HepG2 (cell line): ENCODE results near the gene PHKB. TPM values are rescaled to one million over a fixed set of nuclear protein-coding genes. Genes with fewer than 3 reads are reported as not detected.

Experiments used
- EZH2 ChIP-seq: conservative IDR thresholded peaks from 2 replicates; pipeline ENCODE4 v1.6.1; 2012; ENCODE audit warnings: mild to moderate bottlenecking, low read depth, low read length, moderate library complexity
- FIP1L1 ChIP-seq: fragments of 200-400 bp; formaldehyde crosslinking; IDR thresholded peaks from 2 replicates; pipeline ENCODE4 v1.6.1; 2018; ENCODE audit warnings: low read depth, mild to moderate bottlenecking, low read length, moderate library complexity, borderline replicate concordance; ENCODE audit not compliant: insufficient read depth
- FOXJ3 ChIP-seq: sonication (generic); formaldehyde crosslinking; IDR thresholded peaks from 2 replicates; pipeline ENCODE4 v1.4.0; 2020; ENCODE audit warnings: missing genetic modification reagents, mild to moderate bottlenecking, borderline replicate concordance
- GATA4 ChIP-seq: sonication (generic); IDR thresholded peaks from 2 replicates; pipeline ENCODE4 v1.6.1; 2016; ENCODE audit warnings: antibody characterized with exemption, low read depth, borderline replicate concordance
- GMEB2 ChIP-seq: IDR thresholded peaks from 2 replicates; pipeline ENCODE4 v1.6.1; 2016; ENCODE audit warnings: missing biosample characterization, missing genetic modification reagents, low read depth
- MZF1 ChIP-seq: sonication (generic); formaldehyde crosslinking; IDR thresholded peaks from 2 replicates; pipeline ENCODE4 v1.8.1; 2023; ENCODE audit warnings: mild to moderate bottlenecking, missing genetic modification reagents, borderline replicate concordance
- NAIF1 ChIP-seq: sonication (generic); formaldehyde crosslinking; IDR thresholded peaks from 2 replicates; pipeline ENCODE4 v1.5.0; 2020; ENCODE audit warnings: mild to moderate bottlenecking, missing genetic modification reagents, borderline replicate concordance
- NONO ChIP-seq, 2 experiments: fragments of 450-650 bp in 1 of 2; sonication (generic) in 1 of 2; formaldehyde crosslinking in 1 of 2; IDR thresholded peaks in 1 of 2; conservative IDR thresholded peaks in 1 of 2; 2 replicates each; pipeline versions ENCODE4 v1.6.1 to v1.8.0; 2017 to 2022; ENCODE audit warnings: mild to moderate bottlenecking in 1 of 2, missing genetic modification reagents in 1 of 2, moderate library complexity in 1 of 2
- NR2C2 ChIP-seq: sonication (generic); formaldehyde crosslinking; IDR thresholded peaks from 2 replicates; pipeline ENCODE4 v1.4.0; 2020; ENCODE audit warnings: missing genetic modification reagents, mild to moderate bottlenecking, moderate library complexity, borderline replicate concordance
- RELA ChIP-seq: sonication (generic); formaldehyde crosslinking; IDR thresholded peaks from 2 replicates; pipeline ENCODE4 v1.4.0; 2020; ENCODE audit warnings: missing genetic modification reagents
- ZC3H13 ChIP-seq: sonication (generic); formaldehyde crosslinking; IDR thresholded peaks from 2 replicates; pipeline ENCODE4 v1.8.1; 2023; ENCODE audit warnings: mild to moderate bottlenecking, missing genetic modification reagents, moderate library complexity
- ZFYVE20 ChIP-seq: sonication (generic); formaldehyde crosslinking; IDR thresholded peaks from 2 replicates; pipeline ENCODE4 v1.8.0; 2023; ENCODE audit warnings: low read depth, mild to moderate bottlenecking, moderate library complexity, missing genetic modification reagents, borderline replicate concordance
- ZNF121 ChIP-seq: sonication (generic); formaldehyde crosslinking; IDR thresholded peaks from 2 replicates; pipeline ENCODE4 v1.5.0; 2020; ENCODE audit warnings: mild to moderate bottlenecking, missing genetic modification reagents
- ZNF275 ChIP-seq: sonication (generic); formaldehyde crosslinking; IDR thresholded peaks from 2 replicates; pipeline ENCODE4 v1.8.0; 2022; ENCODE audit warnings: missing genetic modification reagents, mild to moderate bottlenecking, inconsistent platforms, borderline replicate concordance
- ZNF343 ChIP-seq: sonication (generic); formaldehyde crosslinking; IDR thresholded peaks from 2 replicates; pipeline ENCODE4 v1.4.0; 2020; ENCODE audit warnings: mild to moderate bottlenecking, missing genetic modification reagents
- ZNF552 ChIP-seq: sonication (generic); formaldehyde crosslinking; IDR thresholded peaks from 2 replicates; pipeline ENCODE4 v1.9.0; 2022; ENCODE audit warnings: missing genetic modification reagents, mild to moderate bottlenecking, borderline replicate concordance
- ZNF567 ChIP-seq: sonication (generic); formaldehyde crosslinking; IDR thresholded peaks from 2 replicates; pipeline ENCODE4 v1.8.1; 2023; ENCODE audit warnings: mild to moderate bottlenecking, missing genetic modification reagents, borderline replicate concordance
- ZNF678 ChIP-seq: sonication (generic); formaldehyde crosslinking; IDR thresholded peaks from 2 replicates; pipeline ENCODE4 v1.4.0; 2020; ENCODE audit warnings: mild to moderate bottlenecking, missing genetic modification reagents
- ZNF7 ChIP-seq: IDR thresholded peaks from 2 replicates; pipeline ENCODE4 v1.6.1; 2016; ENCODE audit warnings: missing biosample characterization, missing genetic modification reagents
- ZNF713 ChIP-seq: sonication (generic); formaldehyde crosslinking; IDR thresholded peaks from 2 replicates; pipeline ENCODE4 v1.4.0; 2020; ENCODE audit warnings: mild to moderate bottlenecking, missing genetic modification reagents
- ZNF766 ChIP-seq: sonication (generic); formaldehyde crosslinking; IDR thresholded peaks from 2 replicates; pipeline ENCODE4 v1.5.0; 2020; ENCODE audit warnings: missing genetic modification reagents, borderline replicate concordance
- polyA plus RNA-seq, 8 experiments: library from polyadenylated mRNA; depleted of rRNA in 3 of 8; stranded (reverse) in 7 of 8; unstranded in 1 of 8; fragments of >200 nt; fragmentation: Illumina TruSeq in 4 of 8; extraction: Trizol in 4 of 8; gene quantifications; 2 replicates each; pipeline versions ENCODE4 v1.2.1 to v1.2.3, GENCODE V29; 2011 to 2016; ENCODE audit warnings: low read depth in 4 of 8, missing spikeins in 1 of 8, mixed read lengths in 1 of 8; ENCODE audit not compliant: insufficient read depth in 1 of 8
- total RNA-seq, 5 experiments: library from RNA; depleted of rRNA; stranded (reverse); fragments of >200 nt; fragmentation: Illumina TruSeq; extraction: Trizol; gene quantifications; 2 replicates each; pipeline ENCODE4 v1.2.3, GENCODE V29; 2016; ENCODE audit warnings: low read depth in 1 of 5
- TF ChIP-seq, protein P1 (sequence below): sonication (generic); formaldehyde crosslinking; conservative IDR thresholded peaks from 2 replicates; pipeline ENCODE4 v1.8.1; 2023; ENCODE audit warnings: missing genetic modification reagents
- TF ChIP-seq, protein P2 (sequence below): sonication (generic); formaldehyde crosslinking; IDR thresholded peaks from 2 replicates; pipeline ENCODE4 v1.8.1; 2023; ENCODE audit warnings: missing genetic modification reagents, inconsistent platforms, borderline replicate concordance
- TF ChIP-seq, protein P3 (sequence below): sonication (generic); formaldehyde crosslinking; IDR thresholded peaks from 2 replicates; pipeline ENCODE4 v1.4.0; 2020; ENCODE audit warnings: missing genetic modification reagents

The PHKB gene
- total and polyA plus RNA-seq, 2 of the 13 experiments (the other 11 are each of a cell fraction or from before 2014, with no cell fraction given) = 66.0 to 80.8 TPM

- TF ChIP-seq GMEB2 = no peak
- no peak for TF ChIP-seq EZH2
- TF ChIP-seq, protein P1, sequence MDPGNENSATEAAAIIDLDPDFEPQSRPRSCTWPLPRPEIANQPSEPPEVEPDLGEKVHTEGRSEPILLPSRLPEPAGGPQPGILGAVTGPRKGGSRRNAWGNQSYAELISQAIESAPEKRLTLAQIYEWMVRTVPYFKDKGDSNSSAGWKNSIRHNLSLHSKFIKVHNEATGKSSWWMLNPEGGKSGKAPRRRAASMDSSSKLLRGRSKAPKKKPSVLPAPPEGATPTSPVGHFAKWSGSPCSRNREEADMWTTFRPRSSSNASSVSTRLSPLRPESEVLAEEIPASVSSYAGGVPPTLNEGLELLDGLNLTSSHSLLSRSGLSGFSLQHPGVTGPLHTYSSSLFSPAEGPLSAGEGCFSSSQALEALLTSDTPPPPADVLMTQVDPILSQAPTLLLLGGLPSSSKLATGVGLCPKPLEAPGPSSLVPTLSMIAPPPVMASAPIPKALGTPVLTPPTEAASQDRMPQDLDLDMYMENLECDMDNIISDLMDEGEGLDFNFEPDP (CRISPR knock-in tag) = no peak
- TF ChIP-seq FIP1L1 = no peak
- no peak for TF ChIP-seq ZNF713
- TF ChIP-seq ZNF121 (CRISPR knock-in tag) = peak; percentile 22; the same call in 1 of the 2 replicates
- TF ChIP-seq ZNF7 (CRISPR knock-in tag) = no peak
- TF ChIP-seq ZC3H13 = no peak
- peak; percentile 82; the same call in 1 of the 2 replicates for TF ChIP-seq ZNF275
- TF ChIP-seq ZFYVE20 (CRISPR knock-in tag) = no peak
- TF ChIP-seq NONO (IDR thresholded peaks at IDR 0.05) = no peak
- TF ChIP-seq NONO (CRISPR knock-in tag; conservative IDR thresholded peaks at IDR 0.05) = peak; percentile 62
- TF ChIP-seq ZNF678 (CRISPR knock-in tag) = peak; percentile 61; the same call in 1 of the 2 replicates
- TF ChIP-seq ZNF766 = peak; percentile 46; the same call in 1 of the 2 replicates
- TF ChIP-seq, protein P2, sequence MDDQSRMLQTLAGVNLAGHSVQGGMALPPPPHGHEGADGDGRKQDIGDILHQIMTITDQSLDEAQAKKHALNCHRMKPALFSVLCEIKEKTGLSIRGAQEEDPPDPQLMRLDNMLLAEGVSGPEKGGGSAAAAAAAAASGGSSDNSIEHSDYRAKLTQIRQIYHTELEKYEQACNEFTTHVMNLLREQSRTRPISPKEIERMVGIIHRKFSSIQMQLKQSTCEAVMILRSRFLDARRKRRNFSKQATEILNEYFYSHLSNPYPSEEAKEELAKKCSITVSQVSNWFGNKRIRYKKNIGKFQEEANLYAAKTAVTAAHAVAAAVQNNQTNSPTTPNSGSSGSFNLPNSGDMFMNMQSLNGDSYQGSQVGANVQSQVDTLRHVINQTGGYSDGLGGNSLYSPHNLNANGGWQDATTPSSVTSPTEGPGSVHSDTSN (CRISPR knock-in tag) = no peak
- no peak for TF ChIP-seq ZNF567 (CRISPR knock-in tag)
- TF ChIP-seq NR2C2 (CRISPR knock-in tag) = peak; percentile 20; the same call in 1 of the 2 replicates
- peak; percentile 98; the same call in 1 of the 2 replicates for TF ChIP-seq FOXJ3 (CRISPR knock-in tag)
- no peak for TF ChIP-seq RELA
- TF ChIP-seq GATA4 = peak; percentile 97
- no peak for TF ChIP-seq MZF1 (CRISPR knock-in tag)
- no peak for TF ChIP-seq ZNF552 (CRISPR knock-in tag)
- TF ChIP-seq NAIF1 (CRISPR knock-in tag) = no peak
- no peak for TF ChIP-seq ZNF343 (CRISPR knock-in tag)
- TF ChIP-seq, protein P3, sequence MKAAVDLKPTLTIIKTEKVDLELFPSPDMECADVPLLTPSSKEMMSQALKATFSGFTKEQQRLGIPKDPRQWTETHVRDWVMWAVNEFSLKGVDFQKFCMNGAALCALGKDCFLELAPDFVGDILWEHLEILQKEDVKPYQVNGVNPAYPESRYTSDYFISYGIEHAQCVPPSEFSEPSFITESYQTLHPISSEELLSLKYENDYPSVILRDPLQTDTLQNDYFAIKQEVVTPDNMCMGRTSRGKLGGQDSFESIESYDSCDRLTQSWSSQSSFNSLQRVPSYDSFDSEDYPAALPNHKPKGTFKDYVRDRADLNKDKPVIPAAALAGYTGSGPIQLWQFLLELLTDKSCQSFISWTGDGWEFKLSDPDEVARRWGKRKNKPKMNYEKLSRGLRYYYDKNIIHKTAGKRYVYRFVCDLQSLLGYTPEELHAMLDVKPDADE (CRISPR knock-in tag) = no peak
Observed at GRCh38 chr16:47538472-47538871, 77.3 kb downstream of the PHKB start (continued).
